HAP-1 (cell line): ENCODE data around the gene SLC22A14.

Source experiments
- DNase-seq, 2 experiments: peaks; one replicate each; pipeline ENCODE4 v3.0.0-alpha.2; 2016 to 2020; ENCODE audit warnings: low spot score in 2 of 2
- H3K27me3 ChIP-seq: fragments of 250-450 bp; sonication (Bioruptor Pico); 2 replicates; pipeline ENCODE4 v1.5.1; 2020; ENCODE audit warnings: low read depth, mild to moderate bottlenecking, moderate library complexity
- H3K36me3 ChIP-seq: fragments of 250-450 bp; sonication (Bioruptor Pico); replicated peaks from 2 replicates; pipeline ENCODE4 v1.5.1; 2020; ENCODE audit warnings: mild to moderate bottlenecking
- H3K4me1 ChIP-seq: fragments of 250-450 bp; sonication (Bioruptor Pico); 2 replicates; pipeline ENCODE4 v1.5.1; 2020; ENCODE audit warnings: mild to moderate bottlenecking
- H3K4me3 ChIP-seq: fragments of 250-450 bp; sonication (Bioruptor Pico); 2 replicates; pipeline ENCODE4 v1.5.1; 2020; ENCODE audit warnings: mild to moderate bottlenecking, moderate library complexity
- H3K9me3 ChIP-seq: fragments of 250-450 bp; sonication (Bioruptor Pico); 2 replicates; pipeline ENCODE4 v1.5.1; 2020; ENCODE audit warnings: mild to moderate bottlenecking, moderate library complexity
- in situ Hi-C: fragments of 300-500 bp; cut with MboI; formaldehyde crosslinking; loops from 3 replicates; pipeline ENCODE4 v1.14.3; 2020; ENCODE audit warnings: low sequenced_read_pairs, inconsistent platforms, mixed read lengths

Gene SLC22A14

DNA sequence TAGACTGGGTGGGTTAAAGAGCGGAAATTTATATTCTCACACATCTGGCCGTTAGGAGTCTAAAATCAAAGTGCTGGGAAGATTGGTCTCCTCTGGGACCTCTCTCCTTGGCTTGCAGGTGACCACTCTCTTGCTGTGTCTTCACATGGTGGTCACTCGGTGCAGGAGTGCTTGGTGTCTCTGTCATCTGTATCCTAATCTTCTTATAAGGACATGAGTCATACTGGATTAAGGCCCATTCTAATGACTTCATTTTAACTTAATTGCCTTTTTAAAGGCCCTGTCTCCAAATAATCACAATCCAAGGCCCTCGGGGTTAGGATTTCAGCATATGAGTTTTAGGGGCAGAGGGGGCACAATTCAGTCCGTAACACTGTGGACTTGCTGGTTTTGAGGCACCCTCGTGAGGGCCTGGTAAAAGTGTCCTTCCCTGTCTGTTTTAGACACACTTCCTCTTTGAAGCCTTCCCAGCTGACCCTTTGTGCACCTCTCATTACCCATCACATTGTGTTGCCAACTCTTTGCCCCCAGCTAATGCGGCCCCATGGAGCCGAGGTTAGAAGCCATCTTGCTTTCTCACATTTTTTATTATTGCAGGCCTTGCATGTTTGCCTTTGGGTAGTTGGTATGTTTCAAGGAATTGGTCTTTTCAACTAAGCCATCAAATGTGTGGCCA lies 67.7 kb downstream of the SLC22A14 start:
- Histone ChIP-seq H3K36me3 (peaks cover 35% of the 10 kb centered on the region), H3K9me3 (no peaks in the 10 kb centered on the region), H3K4me3 (no peak overlapping the region), H3K27me3 (no peaks in the 10 kb centered on the region), H3K4me1 (peaks cover 9% of the 10 kb centered on the region; the same call in 1 of the 2 replicates)
- DNase-seq, result peak in 1 of 2 experiments; percentile 10
- in situ Hi-C loops, result loop anchor here (10.0 kb wide), 1 partner anchor 135 kb away; no protein-coding TSS in a partner anchor

DNA sequence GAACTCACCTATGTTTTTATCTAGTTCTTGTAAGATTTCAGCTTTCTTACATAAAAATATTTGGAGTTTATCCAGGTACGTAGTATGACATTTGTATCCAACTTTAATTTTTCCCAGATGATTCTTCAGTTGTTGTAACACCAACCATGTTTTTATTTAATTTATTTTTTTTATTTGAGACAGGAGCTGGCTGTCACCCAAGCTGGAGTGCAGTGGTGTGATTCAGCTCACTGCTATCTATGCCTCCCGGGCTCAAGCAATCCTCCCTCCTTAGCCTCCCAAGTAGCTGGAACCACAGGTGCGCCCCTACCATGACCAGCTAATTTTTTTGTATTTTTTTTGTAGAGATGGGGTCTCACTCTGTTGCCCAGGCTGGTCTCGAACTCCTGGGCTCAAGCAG lies 71.1 kb downstream of the SLC22A14 start:
- peaks cover 4% of the 10 kb centered on the region; the same call in 1 of the 2 replicates for H3K4me1 ChIP-seq
- H3K27me3 ChIP-seq, result no peaks in the 10 kb centered on the region
- H3K36me3 ChIP-seq, result peaks cover 62% of the 10 kb centered on the region
- in situ Hi-C loops, result no loop called here
- no peak overlapping the region for H3K4me3 ChIP-seq
- DNase-seq, result no peak
- H3K9me3 ChIP-seq, result no peaks in the 10 kb centered on the region

DNA sequence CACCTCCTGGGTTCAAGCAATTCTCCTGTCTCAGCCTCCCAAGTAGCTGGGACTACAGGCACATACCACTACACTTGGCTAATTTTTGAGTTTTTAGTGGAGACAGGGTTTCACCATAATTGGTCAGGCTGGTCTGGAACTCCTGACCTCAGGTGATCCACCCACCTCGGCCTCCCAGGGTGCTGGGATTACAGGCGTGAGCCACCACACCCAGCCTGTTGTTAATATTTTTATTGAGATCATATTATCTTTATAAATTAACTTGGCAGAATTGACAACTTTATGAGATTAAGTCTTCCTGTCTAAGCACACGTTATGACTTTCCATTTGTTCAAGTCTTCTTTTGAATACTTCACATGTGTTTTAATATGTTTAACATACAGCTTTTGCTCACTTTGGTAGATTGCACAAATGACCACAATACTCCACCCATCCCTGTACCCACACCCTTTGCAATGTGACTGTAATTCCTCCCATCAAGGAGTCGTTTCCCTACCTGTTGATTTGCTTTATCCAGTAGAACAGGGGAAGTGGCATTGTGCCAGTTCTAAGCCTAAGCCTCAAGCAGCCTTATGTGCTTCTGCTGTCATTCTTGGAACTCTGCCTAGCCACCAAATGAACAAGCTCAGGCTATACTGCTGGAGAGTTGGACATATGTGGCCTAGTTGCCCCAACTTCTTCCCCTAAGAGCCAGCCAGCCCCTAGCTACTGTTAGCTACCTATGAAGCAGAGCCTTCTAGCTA lies 72.7 kb downstream of the SLC22A14 start:
- Histone ChIP-seq H3K36me3 (peaks cover 48% of the 10 kb centered on the region), H3K4me1 (0 out of 2 replicates have a peak, but pooled peaks cover 4% of the 10 kb centered on the region), H3K27me3 (no peaks in the 10 kb centered on the region), H3K4me3 (no peak overlapping the region), H3K9me3 (no peaks in the 10 kb centered on the region)
- in situ Hi-C loops, result no loop called here
- no peak for DNase-seq

DNA sequence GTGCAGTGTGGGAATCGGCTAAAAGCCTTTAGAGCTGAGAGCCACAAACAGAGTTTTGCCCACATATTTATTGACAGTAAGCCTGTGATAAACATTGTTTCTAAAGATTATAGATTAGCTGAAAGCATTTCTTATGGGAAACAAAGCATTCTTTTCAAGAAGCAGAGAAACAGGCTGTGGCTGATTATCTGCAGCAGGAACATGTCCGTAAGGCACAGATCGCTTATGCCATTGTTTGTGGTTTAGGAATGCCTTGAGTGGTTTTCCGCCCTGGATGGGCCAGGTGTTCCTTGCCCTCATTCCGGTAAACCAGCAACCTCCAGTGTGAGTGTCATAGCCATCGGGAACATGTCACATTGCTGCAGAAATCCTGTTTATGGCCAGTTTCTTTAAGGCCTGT lies 76.9 kb downstream of the SLC22A14 start:
- Histone ChIP-seq H3K27me3 (no peaks in the 10 kb centered on the region), H3K4me3 (no peak overlapping the region), H3K36me3 (peaks cover 51% of the 10 kb centered on the region), H3K9me3 (no peaks in the 10 kb centered on the region), H3K4me1 (no peaks in the 10 kb centered on the region)
- no peak for DNase-seq
- in situ Hi-C loops, result no loop called here

DNA sequence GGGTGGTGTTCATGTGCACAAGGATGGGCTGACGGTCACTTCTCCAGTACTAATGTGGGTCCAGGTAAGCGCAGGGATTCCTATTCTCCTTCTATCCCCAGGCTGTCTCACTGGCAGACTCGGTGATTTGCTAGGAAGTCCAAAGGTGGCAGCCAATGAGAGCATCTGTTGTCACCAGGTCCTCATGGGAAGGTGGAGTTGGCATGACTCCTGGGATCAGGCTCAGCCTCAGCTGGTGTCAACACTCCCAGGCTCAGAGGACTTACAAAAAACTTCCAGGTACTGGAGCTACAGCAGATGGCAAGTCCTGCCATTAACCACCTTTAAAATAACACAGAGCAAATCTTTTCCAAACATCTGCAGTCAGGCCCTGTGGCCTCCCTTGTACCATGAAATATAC lies 78.3 kb downstream of the SLC22A14 start:
- no peaks in the 10 kb centered on the region for H3K4me1 ChIP-seq
- no peak for DNase-seq
- H3K4me3 ChIP-seq, result no peak overlapping the region
- in situ Hi-C loops, result no loop called here
- no peaks in the 10 kb centered on the region for H3K27me3 ChIP-seq
- peaks cover 50% of the 10 kb centered on the region for H3K36me3 ChIP-seq
- no peaks in the 10 kb centered on the region for H3K9me3 ChIP-seq

GRCh38 chr3:38361496-38361895 lies 79.4 kb downstream of the SLC22A14 start:
- DNase-seq, result no peak
- Histone ChIP-seq H3K36me3 (peaks cover 50% of the 10 kb centered on the region), H3K27me3 (no peaks in the 10 kb centered on the region), H3K4me1 (no peaks in the 10 kb centered on the region), H3K9me3 (no peaks in the 10 kb centered on the region), H3K4me3 (no peak overlapping the region)
- in situ Hi-C loops, result no loop called here

GRCh38 chr3:38362825-38363224 lies 80.7 kb downstream of the SLC22A14 start:
- peaks cover 50% of the 10 kb centered on the region for H3K36me3 ChIP-seq
- DNase-seq, result no peak
- H3K4me1 ChIP-seq, result no peaks in the 10 kb centered on the region
- H3K27me3 ChIP-seq, result no peaks in the 10 kb centered on the region
- no peaks in the 10 kb centered on the region for H3K9me3 ChIP-seq
- in situ Hi-C loops, result no loop called here
- H3K4me3 ChIP-seq, result no peak overlapping the region

DNA sequence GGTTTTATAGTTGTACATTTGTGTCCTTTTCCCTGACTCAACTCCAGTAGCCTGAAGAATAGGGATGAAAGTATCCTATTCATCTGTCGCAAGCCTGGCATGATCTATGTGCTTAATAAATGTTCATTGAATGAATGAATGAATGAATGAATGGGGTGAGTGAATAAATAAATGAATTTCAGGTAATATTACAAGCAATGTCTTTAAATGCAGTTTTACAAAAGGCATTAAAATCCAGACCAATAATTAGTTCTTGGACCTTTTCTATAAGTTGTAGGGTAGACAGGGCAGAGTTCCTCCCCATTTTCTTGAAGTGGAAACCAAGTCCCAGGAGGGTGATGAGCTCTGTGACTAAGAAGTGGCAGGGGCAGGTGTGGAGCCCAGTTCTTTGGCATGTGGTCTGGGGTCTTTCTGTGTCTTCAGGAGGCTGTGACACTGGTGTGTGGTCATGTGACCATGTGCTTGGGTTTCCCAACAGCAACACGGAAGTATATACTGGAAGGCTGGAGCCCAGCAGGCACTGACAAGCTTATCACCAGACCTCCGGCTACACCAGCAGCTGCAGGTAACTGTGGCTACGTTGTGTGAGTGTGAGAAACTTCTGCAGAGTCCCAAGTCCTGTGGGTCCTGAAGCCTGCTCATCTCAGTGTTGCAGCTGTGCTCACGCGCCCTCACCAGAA lies 82.8 kb downstream of the SLC22A14 start:
- in situ Hi-C loops, result no loop called here
- no peaks in the 10 kb centered on the region for H3K27me3 ChIP-seq
- no peaks in the 10 kb centered on the region for H3K9me3 ChIP-seq
- no peak overlapping the region for H3K4me3 ChIP-seq
- H3K36me3 ChIP-seq, result peaks cover 60% of the 10 kb centered on the region
- H3K4me1 ChIP-seq, result no peaks in the 10 kb centered on the region
- no peak for DNase-seq

DNA sequence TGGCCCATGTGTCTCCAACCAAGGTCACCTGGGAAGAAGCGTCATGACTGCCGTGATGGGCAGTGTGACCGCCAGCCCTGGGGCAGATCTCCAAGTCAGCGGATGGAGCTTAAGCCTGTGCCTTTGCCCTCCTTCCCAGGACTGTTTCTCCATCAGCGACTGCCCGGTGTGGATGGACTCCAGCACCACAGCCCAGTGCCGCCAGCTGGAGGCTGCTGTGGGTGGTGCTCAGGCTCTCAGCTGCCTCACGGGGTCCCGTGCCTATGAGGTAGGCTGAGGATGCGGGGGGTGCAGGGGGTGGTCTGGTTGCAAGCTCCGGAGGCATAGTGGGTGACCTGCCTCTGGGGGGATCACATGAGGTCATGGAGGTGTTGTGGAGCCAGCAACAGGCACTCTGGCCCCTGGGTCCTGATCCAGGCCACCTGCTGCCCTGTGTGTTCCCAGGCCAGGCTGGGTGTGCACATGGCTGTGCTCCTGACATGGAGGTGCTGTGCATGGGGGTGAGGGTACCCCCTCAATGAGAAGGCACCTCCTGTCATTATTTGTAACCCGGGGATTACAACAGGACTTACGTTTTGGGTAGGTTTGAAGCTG lies 83.5 kb downstream of the SLC22A14 start:
- no peak for DNase-seq
- in situ Hi-C loops, result no loop called here
- Histone ChIP-seq H3K4me1 (no peaks in the 10 kb centered on the region), H3K36me3 (peaks cover 57% of the 10 kb centered on the region), H3K27me3 (no peaks in the 10 kb centered on the region), H3K4me3 (no peak overlapping the region), H3K9me3 (no peaks in the 10 kb centered on the region)

GRCh38 chr3:38366082-38366481 lies 84.0 kb downstream of the SLC22A14 start:
- no peaks in the 10 kb centered on the region for H3K9me3 ChIP-seq
- in situ Hi-C loops, result no loop called here
- no peaks in the 10 kb centered on the region for H3K27me3 ChIP-seq
- no peak for DNase-seq
- no peaks in the 10 kb centered on the region for H3K4me1 ChIP-seq
- no peak overlapping the region for H3K4me3 ChIP-seq
- peaks cover 60% of the 10 kb centered on the region for H3K36me3 ChIP-seq

- no peak for DNase-seq
- H3K4me1 ChIP-seq, result no peaks in the 10 kb centered on the region
- in situ Hi-C loops, result no loop called here
- H3K9me3 ChIP-seq, result no peaks in the 10 kb centered on the region
- H3K27me3 ChIP-seq, result no peaks in the 10 kb centered on the region
- no peak overlapping the region for H3K4me3 ChIP-seq
- peaks cover 62% of the 10 kb centered on the region for H3K36me3 ChIP-seq
Measured at GRCh38 chr3:38367779-38368178, 85.7 kb downstream of the SLC22A14 start.
